GM19240 (cell line): Measurements from ENCODE around the gene PRODH.
"Not testable (repeated sequence)": the region's sequence is repeated elsewhere in the genome, so short reads cannot be mapped to it uniquely, and the experiment has no call there.

Source experiments
- DNase-seq: peaks from one replicate; pipeline ENCODE4 v3.0.0; 2011; ENCODE audit warnings: low spot score; ENCODE audit not compliant: insufficient read length

PRODH gene

DNA sequence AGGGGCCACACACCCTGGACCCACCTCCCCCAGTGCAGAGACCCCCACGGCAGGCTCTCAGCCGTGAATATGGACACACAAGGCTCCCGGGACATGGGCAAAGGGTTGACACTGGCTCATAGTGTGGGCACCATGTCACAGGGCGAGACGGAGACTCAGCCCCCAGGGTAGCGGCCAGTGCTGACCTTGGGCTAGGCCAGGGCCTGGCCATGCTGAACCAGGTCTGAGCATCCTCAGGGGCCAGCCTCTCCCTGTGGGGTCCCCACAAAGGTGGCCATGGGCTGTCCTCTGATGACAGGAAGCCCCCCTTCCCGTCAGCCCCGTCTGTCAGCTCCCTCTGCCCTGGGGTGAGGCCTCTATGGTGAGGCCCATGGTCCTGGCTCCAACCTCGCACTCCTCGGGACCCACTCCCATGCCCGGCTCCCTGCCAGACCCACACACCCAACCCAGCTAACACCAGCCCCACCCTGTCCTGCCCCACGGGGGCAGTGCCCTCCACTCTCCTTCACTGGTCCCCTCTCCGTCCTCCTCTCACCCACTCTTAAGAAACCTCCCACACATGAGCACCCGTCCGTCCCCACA lies 19.0 kb upstream of the PRODH start:
- DNase-seq: no peak

DNA sequence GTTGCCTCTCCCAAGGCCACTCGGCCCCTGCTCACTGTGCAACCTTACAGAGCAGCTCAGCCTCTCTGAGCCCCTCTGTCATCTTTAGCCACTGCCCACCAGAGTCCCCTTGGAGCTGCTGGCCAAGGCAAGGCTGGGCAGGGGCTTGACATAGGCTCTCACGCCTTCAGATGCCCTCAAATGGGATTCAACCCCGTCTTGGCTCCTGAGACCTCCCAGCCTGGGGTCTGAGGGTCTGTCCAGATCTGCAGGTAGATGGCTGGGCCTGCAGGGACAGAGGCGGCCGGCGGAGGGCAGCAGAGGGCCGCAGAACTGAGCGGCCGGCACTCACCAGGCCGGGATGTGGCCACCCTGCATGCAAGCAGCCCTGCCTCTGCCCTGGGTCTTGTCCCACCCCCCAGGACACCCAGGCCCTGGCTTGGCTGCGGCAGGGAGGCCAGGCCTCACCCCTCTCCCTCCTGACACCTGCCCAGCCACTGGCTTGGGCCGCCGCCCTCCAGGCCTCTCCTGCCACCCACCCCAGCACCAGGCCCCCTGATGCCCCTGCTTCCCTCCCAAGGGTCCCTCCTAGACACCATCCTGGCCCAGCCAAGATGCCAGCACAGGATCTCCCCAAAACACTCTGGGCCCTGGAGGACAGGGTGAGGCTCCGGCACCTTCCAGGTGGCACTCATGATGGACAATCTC lies 18.4 kb upstream of the PRODH start:
- peak; percentile 60 for DNase-seq

DNA sequence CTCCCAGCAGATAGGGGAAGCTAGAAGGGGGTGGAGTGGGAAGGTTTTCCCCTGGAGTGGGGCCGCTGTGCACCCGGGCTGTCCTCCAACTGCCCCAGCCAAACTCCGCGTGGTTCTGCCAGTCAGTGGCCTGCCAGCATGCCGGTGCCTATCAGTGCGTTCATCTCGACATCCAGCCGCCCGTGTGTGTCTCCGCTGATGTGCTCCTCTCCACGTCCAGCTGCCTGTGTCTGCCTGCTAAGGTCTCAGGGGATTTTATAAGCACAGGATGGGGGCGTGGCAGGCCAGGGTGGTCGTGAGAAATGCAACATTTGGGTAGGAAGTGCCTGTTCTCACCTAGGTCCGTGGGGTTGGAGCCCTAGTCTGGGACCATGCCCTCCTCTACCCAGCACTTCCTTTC lies 17.0 kb upstream of the PRODH start:
- not testable (repeated sequence) for DNase-seq

DNA sequence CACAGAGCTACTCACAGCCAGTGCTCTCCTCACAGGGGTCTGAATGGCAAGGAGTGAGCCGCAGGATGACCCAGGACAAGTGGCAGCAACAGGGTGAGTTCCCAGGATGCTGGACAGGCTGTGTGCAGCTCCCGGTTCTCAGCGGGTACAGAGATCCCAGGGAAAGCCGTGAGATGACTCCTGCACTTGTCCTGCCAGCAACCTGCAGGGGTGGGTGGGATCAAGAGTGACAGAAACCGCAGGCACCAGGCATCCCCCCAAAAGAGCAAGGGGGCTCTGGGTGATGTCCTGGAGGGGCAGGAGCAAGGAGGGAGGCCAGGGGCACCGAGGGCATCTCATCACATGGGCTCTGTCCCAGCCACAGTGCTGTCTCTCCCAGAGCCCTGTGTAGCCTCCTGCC lies 15.9 kb upstream of the PRODH start:
- DNase-seq: no peak

DNA sequence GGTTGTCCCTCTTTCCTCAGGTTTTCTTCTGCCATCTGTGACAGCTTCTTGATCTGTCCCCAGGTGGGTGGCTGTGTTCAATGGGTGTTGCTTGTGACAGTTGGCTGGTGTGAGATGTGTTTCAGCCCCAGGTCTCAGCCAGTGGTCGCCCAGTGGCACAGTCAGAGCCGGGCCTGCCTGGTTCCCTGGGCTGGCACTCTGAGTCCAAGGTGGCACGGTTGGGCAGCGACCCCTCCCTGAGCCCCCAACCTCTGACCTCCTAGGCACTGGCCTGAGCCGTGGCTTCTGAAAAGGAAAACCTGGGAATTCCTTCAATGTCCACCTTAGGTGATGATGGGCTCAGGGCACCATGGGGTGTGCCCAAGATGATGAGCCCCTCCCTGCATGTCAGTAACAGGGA lies 14.0 kb upstream of the PRODH start:
- DNase-seq: no peak

DNA sequence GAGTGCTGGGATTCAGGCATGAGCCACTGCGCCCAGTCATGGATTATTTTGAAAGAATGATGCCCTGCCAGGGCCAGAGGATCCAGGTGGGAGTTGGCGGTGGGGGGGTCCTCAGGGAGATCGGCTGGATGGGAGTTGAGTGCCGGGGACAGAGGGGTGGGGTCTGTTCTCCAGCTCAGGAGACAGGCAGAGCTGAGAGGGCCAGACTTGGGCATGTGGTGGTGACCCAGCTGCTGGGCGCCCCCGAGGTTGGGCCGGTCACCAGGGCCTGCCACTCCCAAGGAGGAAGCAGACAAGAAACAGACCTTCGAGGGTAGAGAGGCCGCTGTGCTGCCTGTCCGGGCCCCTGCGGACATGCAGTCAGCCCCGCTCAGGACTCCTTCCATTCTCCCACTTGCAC lies 11.8 kb upstream of the PRODH start:
- no peak for DNase-seq

DNA sequence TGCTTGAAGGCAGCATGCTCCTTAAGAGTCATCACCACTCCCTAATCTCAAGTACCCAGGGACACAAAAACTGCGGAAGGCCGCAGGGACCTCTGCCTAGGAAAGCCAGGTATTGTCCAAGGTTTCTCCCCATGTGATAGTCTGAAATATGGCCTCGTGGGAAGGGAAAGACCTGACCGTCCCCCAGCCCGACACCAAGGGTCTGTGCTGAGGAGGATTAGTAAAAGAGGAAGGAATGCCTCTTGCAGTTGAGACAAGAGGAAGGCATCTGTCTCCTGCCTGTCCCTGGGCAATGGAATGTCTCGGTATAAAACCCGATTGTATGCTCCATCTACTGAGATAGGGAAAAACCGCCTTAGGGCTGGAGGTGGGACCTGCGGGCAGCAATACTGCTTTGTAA lies 11.0 kb upstream of the PRODH start:
- DNase-seq: not testable (repeated sequence)

DNA sequence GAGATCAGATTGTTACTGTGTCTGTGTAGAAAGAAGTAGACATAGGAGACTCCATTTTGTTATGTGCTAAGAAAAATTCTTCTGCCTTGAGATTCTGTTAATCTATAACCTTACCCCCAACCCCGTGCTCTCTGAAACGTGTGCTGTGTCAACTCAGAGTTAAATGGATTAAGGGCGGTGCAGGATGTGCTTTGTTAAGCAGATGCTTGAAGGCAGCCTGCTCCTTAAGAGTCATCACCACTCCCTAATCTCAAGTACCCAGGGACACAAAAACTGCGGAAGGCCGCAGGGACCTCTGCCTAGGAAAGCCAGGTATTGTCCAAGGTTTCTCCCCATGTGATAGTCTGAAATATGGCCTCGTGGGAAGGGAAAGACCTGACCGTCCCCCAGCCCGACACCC lies 2.6 kb upstream of the PRODH start:
- not testable (repeated sequence) for DNase-seq

DNA sequence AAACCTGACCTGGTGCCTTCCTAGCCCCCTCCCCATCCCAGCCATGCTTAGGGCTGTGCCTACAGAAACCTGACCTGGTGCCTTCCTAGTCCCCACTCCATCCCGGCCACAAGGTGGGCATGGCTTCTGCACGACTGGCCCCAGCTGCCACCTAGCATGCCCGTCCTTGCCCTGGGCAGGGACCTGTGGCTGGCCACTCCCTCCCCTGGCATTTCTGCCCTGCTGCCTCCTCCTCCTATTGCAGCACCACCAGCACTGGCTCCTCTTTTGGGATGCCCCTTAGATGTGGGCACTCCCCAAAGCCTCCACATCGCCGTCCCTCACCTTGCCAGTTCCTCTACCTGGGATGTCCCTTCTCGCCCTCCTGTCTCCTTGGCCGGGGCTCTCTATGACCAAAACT lies 1.4 kb downstream of the PRODH start:
- not testable (repeated sequence) for DNase-seq

DNA sequence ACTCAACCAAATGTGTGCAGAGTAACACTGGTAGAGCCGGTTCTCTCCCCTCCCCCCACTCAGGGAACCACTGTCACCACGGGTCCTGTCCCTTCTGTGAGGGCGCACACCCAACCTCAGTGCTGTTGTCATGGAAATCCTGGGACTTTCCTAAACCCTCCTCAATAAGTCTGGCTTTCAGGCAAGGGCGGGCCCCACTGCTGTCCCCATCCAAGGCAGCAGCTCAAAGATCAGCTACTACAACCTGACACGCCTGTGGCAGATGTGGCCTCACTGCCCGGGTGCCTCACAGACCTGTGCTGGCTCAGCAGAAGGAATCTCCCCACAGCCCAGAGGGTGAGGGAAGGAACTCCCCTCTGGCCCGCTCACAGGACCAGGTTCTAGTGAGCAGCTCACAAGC lies 2.2 kb downstream of the PRODH start:
- no peak for DNase-seq

DNA sequence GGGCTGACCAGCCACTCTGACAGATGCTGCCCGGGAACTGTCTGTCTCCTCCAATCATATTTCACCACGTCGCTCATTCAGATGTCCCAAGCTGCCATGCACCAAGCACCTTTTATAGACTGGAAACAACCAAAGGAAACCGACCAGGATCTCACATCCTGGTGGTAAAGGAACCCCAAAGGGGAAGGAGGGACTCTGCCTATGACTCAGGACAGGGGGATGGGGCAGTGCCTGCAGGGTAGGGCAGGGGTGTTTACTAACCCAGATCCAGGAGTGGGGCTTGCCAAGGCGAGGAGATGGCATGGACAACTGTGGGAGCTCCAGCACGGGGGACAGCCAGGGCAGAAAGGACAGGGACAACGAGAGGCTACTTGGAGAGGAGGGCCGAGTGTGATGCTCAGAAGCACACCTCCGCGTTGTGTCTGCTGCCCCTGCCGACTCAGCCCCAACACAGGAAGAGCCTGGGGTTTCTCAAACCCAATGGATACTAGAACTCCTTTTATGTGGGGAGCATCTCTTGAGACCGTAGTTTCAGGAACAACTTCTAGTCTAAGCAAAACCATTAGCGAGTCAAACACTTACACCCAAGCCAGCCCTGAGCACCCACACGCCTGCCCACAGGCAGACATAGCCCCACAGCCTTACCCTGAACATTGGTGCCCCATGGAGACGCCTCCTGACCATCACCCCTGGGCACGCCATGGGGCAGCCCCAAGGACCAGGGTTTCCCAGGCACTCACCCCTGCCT lies 4.0 kb downstream of the PRODH start:
- DNase-seq: no peak

DNA sequence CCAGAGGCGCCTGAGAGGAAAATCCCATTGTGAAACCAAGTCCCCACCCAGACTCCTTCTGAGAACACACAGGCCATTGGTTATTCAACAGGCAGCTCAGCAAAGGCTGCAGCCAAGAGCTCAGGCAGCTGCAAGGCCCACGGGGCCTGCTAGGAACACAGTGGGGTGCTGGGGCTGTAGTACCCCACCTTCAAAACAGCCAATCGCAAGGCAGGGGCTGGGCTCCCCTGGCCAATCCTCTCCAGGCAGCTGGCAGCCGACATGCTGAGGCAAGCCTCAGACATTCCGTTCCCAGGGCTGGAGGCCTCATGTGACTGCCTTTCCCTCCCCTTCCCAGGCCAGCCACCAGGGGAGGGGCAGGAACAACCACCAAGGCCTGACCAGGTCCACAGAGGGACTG lies 6.6 kb downstream of the PRODH start:
- no peak for DNase-seq

DNA sequence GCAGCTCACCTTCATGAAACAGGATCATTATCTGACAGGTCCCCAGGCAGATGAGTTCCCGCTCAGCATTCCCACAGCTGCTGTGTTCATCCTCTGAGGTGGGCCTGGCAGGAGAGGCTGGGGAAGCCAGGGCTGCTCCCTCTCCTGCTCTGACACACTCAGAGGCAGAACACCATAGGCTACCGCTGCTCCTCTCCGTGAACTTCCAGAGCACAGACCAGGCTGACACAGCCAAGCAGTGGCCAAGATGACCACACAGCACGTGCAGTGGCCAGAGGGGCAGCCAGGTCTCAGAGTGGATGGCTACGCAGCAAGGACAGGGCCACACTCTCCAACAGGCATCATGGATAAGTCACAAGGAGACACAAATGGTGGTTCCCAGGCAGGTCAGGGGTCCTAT lies 8.5 kb downstream of the PRODH start:
- no peak for DNase-seq

DNA sequence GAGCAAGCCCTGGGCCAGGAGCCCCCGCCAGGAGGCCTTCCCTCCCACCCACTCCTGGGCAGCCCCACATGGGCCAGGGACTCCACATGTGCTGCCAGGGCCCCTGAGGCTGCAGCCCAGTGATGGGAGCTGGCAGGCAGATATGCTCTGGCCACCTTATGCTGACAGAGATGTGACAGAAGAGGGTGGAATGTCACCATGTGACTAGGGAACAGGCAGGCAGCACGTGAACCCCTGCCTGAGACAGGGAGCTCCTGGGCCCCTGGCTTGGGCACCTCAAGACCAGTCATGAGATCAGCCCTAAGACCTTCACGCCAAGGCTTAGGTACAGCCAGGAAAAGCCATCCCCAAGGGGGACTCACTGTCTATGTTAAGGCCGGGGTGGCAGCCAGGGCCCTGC lies 9.1 kb downstream of the PRODH start:
- no peak for DNase-seq

DNA sequence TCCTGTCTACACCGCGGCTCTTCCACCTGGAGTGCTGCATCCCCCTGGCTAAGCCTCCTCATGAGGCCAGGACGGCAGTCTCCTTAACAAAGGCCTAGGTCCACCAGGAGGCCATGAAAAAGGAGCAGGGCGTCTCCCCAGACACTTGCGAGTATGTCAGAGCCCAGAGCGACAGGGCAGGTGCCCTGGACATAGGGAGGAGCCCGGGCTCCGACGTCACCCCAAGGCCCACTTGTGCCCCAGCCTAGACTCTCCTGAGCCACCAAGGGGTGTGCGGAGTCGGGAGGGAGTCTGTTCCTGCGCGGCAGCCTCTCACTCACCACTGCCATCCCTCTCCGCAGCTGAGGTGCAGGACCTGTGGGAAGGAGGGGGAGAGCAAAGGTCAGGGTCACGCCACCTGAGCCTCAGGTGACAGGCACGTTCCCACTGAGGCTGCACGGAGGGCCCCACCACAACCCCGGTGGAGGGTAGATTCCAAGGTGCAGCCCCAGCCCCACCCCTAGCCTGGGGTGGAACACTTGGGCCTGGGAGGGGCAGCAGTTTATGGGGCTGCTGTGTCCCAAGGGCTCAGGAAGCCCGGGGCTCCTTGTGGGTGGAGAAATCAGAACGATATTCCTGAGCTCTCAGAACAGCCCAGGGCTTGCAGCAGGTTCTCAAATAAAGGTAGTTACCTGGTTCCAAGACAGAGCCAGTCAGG lies 10.6 kb downstream of the PRODH start:
- no peak for DNase-seq

DNA sequence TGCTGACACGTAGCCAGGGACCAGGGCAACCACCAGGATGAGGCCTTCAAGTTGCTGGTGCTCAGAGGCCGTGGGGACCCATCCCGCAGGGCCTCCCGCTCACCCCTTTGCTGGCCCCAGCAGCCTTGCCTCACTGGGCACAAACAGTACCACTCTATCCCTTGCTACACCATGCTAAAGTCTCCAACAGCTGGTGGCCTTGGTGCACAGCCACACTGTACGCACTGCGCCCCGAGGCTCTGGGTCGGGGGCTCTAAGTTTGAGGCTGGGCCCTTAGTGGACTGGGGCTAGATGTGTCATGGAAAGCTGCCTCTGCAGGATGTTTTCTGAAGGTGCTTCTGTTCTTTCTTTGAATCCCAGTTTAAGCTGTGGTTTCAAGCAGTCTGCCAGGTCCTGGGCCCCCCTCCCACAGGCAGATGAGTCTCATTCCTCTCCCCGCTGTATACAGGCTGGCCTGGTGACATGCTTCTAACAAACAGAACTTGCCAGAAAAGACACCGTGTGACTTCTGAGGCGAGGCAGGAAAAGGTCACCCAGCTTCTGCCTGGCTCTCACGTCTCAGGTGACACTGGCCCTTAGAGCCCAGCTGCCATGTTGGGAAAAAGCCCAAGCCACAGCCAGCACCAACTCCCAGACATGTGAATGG lies 15.7 kb downstream of the PRODH start:
- DNase-seq: not testable (repeated sequence)

DNA sequence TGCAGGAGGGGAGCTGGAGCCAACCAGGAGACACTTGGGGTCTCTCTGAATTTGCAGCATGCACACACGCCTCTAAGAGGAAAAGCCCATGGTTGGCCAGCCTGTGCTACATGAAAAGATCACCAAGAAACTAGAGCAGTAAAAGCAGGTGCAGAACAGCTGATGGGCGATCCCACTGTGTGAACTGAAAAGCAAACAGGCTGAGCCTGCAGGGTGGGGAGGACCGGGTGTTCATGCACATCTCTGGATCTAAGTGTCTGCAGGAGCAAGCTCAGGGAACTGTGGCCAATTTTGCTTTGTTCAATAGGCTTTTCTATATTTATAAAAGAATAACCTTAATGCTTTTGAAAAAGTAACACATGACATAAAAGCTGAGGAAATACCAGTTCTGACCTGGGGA lies 18.3 kb downstream of the PRODH start:
- DNase-seq: not testable (repeated sequence)

DNA sequence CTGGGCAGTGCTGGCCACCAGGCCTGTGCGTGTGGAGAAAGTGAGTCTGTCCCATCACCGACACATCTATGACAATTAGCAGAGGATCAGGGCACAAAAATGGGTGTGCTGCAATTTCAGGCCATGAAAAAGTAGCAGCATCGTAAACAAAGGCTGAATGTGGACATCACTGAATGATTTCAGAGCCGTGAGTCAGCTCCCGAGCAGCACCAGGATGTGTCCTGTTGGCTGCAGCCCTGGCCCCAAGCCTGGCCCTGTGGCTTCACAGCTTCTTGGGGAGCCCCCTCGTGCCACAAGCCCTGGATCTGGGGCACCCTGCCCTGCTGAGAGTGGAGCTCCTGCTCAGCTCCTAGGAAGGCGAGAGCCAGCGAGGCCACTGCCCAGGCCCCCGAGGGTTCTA lies 20.5 kb downstream of the PRODH start:
- not testable (repeated sequence) for DNase-seq

DNA sequence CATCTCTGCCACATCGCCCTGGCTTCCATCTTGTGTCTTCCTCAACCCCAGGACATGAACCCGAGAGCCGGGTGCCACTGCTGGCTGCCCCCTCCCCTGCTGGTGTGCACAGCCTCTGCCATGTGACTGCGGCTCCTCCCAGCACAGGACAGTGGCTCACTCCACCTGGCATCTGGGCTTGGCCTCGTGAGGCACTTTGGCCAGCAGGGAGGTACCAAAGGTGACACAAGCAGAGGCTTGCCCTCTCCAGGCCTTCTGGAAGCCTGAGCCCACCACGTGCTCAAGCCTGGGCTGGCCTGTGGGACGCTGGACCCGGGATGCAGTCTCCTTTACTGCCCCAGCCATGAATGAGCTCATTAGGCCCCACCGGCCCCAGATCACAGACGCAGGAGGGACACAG lies 21.5 kb downstream of the PRODH start:
- not testable (repeated sequence) for DNase-seq

DNA sequence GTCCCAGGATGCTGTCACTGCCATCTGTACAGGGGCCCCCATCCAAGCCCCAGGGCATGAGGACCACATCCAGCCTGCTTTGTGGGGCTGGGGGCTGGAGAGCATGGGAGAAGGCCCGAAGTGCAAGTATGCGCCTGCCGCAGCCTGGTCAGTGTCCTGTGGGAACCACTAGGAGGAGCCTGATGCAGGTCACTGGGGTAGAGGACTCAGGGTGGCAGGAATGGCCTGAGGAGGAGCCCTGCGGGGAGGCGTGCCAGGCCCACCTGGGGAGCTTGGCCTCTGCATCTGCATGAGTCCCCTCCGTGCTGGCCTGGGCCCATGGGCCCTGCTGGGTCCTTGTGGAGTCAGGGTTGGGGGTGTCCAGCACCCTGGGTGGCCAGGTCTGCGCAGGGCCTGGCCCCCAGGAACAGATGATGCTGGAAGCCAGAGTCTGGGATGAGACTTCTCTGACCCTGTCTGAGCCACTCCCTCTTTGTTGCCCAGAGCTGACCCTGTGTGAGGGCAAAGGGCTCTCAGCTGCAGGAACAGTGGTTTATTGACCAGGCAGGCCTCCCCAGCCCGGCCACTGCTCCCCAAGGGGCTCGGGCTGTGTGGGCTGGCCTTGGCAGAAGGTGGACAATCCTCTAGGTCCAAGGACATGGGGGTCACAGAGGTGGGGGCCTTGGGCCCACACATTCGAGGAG lies 23.7 kb downstream of the PRODH start:
- not testable (repeated sequence) for DNase-seq

DNA sequence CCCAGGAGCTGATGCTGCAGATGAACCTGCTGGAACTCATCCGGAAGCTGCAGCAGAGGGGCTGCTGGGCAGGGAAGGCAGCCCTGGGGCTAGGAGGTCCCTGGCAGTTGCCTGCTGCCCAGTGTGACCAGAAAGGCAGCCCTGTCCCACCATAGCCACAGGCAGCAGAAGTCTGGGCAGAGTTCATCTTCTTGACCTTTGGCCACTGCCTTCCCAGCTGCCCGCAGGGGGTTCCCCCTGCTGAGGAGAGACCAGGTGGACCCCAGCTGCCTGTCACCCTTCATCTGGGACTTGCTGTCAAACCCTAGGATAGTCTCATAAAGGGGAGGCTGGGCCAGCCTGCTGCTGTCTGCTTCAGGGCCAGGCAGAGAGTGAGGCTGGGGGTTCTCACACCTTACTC lies 24.6 kb downstream of the PRODH start:
- not testable (repeated sequence) for DNase-seq
